MM.1S (cell line): ENCODE results near the gene SPECC1.

Source experiments
- DNase-seq: peaks from one replicate; pipeline ENCODE4 v3.0.0-alpha.2; 2015
- H2AFZ ChIP-seq: fragments of 300-600 bp; sonication (generic); 2 replicates; pipeline ENCODE4 v1.6.0; 2016; ENCODE audit warnings: antibody characterized with exemption, low read length
- H3F3A ChIP-seq: fragments of 300-600 bp; sonication (generic); 2 replicates; pipeline ENCODE4 v1.6.1; 2016; ENCODE audit warnings: mild to moderate bottlenecking, antibody characterized with exemption, low read length, moderate library complexity, mixed read lengths; ENCODE audit not compliant: insufficient read depth
- H3K27ac ChIP-seq: fragments of 300-600 bp; sonication (generic); 2 replicates; pipeline ENCODE4 v1.5.1; 2016; ENCODE audit warnings: mild to moderate bottlenecking, low read length
- H3K27me3 ChIP-seq: fragments of 300-600 bp; sonication (generic); replicated peaks from 2 replicates; pipeline ENCODE4 v1.6.0; 2016; ENCODE audit warnings: low read length; ENCODE audit not compliant: insufficient read depth
- H3K36me3 ChIP-seq: fragments of 300-600 bp; sonication (generic); replicated peaks from 2 replicates; pipeline ENCODE4 v1.6.1; 2016; ENCODE audit warnings: mild to moderate bottlenecking, low read length, mixed read lengths; ENCODE audit not compliant: insufficient read depth
- H3K4me1 ChIP-seq: fragments of 300-600 bp; sonication (generic); 2 replicates; pipeline ENCODE4 v1.6.1; 2016; ENCODE audit warnings: low read length, mixed read lengths
- H3K4me2 ChIP-seq: fragments of 300-600 bp; sonication (generic); 2 replicates; pipeline ENCODE4 v1.6.0; 2016; ENCODE audit warnings: low read depth, low read length
- H3K4me3 ChIP-seq: fragments of 300-600 bp; sonication (generic); 2 replicates; pipeline ENCODE4 v1.5.1; 2016; ENCODE audit warnings: low read length, mixed read lengths
- H3K79me2 ChIP-seq: fragments of 300-600 bp; sonication (generic); 2 replicates; pipeline ENCODE4 v1.6.1; 2016; ENCODE audit warnings: mixed run types, low read length, mixed read lengths
- H3K9ac ChIP-seq: fragments of 300-600 bp; sonication (generic); 2 replicates; pipeline ENCODE4 v1.6.1; 2016; ENCODE audit warnings: low read length, mixed read lengths
- H3K9me2 ChIP-seq: fragments of 300-600 bp; sonication (generic); replicated peaks from 2 replicates; pipeline ENCODE4 v1.6.1; 2016; ENCODE audit warnings: mild to moderate bottlenecking, low read length, mixed read lengths; ENCODE audit not compliant: insufficient read depth
- H3K9me3 ChIP-seq: fragments of 300-600 bp; sonication (generic); replicated peaks from 2 replicates; pipeline ENCODE4 v1.6.1; 2016; ENCODE audit warnings: mild to moderate bottlenecking, low read length, mixed read lengths; ENCODE audit not compliant: insufficient read depth
- H4K20me1 ChIP-seq: fragments of 300-600 bp; sonication (generic); 2 replicates; pipeline ENCODE4 v1.6.1; 2016; ENCODE audit warnings: mild to moderate bottlenecking, low read length, moderate library complexity, mixed read lengths; ENCODE audit not compliant: insufficient read depth
- EZH2 ChIP-seq: fragments of 300-600 bp; sonication (generic); optimal IDR thresholded peaks from 2 replicates; pipeline ENCODE3; 2017; ENCODE audit warnings: low read depth, mild to moderate bottlenecking, antibody characterized with exemption, low read length, mixed read lengths
- EZH2phosphoT487 ChIP-seq: fragments of 300-600 bp; sonication (generic); IDR thresholded peaks from 2 replicates; pipeline ENCODE4 v1.6.1; 2018; ENCODE audit warnings: antibody characterized with exemption, low read length
- TF ChIP-seq, protein P1 (sequence below): fragments of 300-600 bp; sonication (generic); IDR thresholded peaks from 2 replicates; pipeline ENCODE4 v1.5.1; 2016; ENCODE audit warnings: antibody characterized with exemption, low read length, mixed read lengths

Gene SPECC1

DNA sequence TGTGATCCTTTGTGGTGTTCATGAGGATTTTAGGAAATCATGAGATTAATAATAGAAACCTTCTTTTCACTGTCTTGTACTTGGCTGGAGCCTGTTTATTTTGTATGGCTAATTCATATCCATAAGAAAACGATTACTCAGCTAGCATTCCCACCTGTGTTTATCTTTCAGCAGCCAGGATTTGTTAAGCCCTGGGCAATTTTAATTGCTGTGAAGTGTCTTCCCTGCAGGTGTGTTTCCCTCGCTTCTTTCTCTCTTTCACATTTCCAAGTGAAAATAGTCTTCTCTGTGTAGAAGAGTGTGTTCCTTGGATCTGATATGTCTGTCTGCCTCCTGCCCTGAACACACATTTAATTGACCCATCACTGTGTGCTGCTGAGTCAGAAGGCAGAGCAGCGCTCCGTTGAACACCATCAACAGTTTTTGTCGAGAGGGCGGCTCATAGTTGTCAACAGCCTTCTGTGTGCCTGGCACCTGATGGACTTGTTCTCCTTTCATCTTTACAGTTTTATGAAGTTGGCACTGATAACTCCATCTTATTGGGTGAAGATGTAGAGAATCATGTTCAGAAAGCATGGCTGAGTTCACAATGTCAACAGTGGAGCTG, 83.2 kb downstream of the SPECC1 start:
- no peak overlapping the region for H2AFZ ChIP-seq
- DNase-seq, result no peak

DNA sequence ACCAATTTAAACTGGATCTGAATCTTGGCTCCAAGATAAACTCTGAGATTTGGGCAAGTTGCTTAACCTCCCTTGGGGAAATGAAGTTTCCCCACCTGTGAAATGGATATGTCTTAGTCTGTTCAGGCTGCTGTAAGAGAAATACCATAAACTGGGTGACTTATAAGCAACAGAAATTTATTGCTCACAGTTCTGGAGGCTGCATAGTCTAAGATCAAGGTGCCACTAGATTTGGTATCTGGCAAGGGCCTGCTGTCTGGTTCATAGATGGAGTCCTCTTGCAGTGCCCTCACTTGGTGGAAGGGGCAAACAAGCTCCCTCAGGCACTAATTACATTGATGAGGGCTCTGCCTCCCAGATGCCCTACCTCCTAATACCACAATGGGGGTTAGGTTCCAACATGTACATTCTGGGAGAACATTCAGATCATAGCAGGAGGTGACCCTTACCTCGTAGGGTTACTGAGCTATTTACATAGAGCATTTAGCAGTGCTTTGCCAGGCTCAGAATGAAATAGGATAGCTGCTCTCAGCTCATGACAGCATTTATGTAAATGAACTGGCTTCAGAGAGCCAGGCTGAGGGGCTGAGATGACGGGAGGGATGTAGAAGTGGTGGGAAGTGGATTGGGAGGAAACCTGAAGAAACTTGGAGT, 83.9 kb downstream of the SPECC1 start:
- peaks cover 13% of the 10 kb centered on the region for H3F3A ChIP-seq
- H3K4me1 ChIP-seq, result peaks cover 15% of the 10 kb centered on the region
- no peaks in the 10 kb centered on the region for H4K20me1 ChIP-seq
- H3K9me3 ChIP-seq, result no peaks in the 10 kb centered on the region
- no peak for DNase-seq
- no peak overlapping the region for H3K9ac ChIP-seq
- H3K27ac ChIP-seq, result no peak overlapping the region
- H3K79me2 ChIP-seq, result peaks cover 67% of the 10 kb centered on the region
- no peaks in the 10 kb centered on the region for H3K9me2 ChIP-seq
- TF ChIP-seq EZH2phosphoT487 (no peak), EZH2 (no peak)
- TF ChIP-seq, protein P1, sequence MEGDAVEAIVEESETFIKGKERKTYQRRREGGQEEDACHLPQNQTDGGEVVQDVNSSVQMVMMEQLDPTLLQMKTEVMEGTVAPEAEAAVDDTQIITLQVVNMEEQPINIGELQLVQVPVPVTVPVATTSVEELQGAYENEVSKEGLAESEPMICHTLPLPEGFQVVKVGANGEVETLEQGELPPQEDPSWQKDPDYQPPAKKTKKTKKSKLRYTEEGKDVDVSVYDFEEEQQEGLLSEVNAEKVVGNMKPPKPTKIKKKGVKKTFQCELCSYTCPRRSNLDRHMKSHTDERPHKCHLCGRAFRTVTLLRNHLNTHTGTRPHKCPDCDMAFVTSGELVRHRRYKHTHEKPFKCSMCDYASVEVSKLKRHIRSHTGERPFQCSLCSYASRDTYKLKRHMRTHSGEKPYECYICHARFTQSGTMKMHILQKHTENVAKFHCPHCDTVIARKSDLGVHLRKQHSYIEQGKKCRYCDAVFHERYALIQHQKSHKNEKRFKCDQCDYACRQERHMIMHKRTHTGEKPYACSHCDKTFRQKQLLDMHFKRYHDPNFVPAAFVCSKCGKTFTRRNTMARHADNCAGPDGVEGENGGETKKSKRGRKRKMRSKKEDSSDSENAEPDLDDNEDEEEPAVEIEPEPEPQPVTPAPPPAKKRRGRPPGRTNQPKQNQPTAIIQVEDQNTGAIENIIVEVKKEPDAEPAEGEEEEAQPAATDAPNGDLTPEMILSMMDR, result no peak
- no peak overlapping the region for H2AFZ ChIP-seq
- no peaks in the 10 kb centered on the region for H3K36me3 ChIP-seq
- no peaks in the 10 kb centered on the region for H3K27me3 ChIP-seq
- H3K4me3 ChIP-seq, result no peak overlapping the region
- no peak overlapping the region for H3K4me2 ChIP-seq

More for the DNA sequence above, 83.2 kb downstream of the SPECC1 start:
- Histone ChIP-seq H3K36me3 (no peaks in the 10 kb centered on the region), H3K9me3 (no peaks in the 10 kb centered on the region), H3K79me2 (peaks cover 75% of the 10 kb centered on the region), H3K4me3 (no peak overlapping the region), H3K4me1 (peaks cover 15% of the 10 kb centered on the region), H4K20me1 (no peaks in the 10 kb centered on the region), H3K27me3 (no peaks in the 10 kb centered on the region), H3K9ac (no peak overlapping the region), H3K27ac (no peak overlapping the region), H3K4me2 (no peak overlapping the region), H3K9me2 (no peaks in the 10 kb centered on the region), H3F3A (peaks cover 13% of the 10 kb centered on the region)
- TF ChIP-seq EZH2phosphoT487, result no peak
- TF ChIP-seq EZH2, result no peak
- TF ChIP-seq, protein P1, result no peak

- TF ChIP-seq EZH2 (no peak), EZH2phosphoT487 (no peak)
- TF ChIP-seq, protein P1, result no peak
- DNase-seq, result no peak
- no peak overlapping the region for H3K27ac ChIP-seq
- H2AFZ ChIP-seq, result no peak overlapping the region
- peaks cover 11% of the 10 kb centered on the region for H3K4me1 ChIP-seq
- peaks cover 8% of the 10 kb centered on the region for H3F3A ChIP-seq
- H4K20me1 ChIP-seq, result no peaks in the 10 kb centered on the region
- no peaks in the 10 kb centered on the region for H3K27me3 ChIP-seq
- no peaks in the 10 kb centered on the region for H3K9me3 ChIP-seq
- H3K4me2 ChIP-seq, result no peak overlapping the region
- no peaks in the 10 kb centered on the region for H3K9me2 ChIP-seq
- no peak overlapping the region for H3K9ac ChIP-seq
- H3K36me3 ChIP-seq, result no peaks in the 10 kb centered on the region
- no peak overlapping the region for H3K4me3 ChIP-seq
- H3K79me2 ChIP-seq, result peaks cover 51% of the 10 kb centered on the region
Observed at GRCh38 chr17:20094777-20095176, 85.6 kb downstream of the SPECC1 start.
